ENCODE results near the gene CCDC158.

Gene CCDC158

GRCh38 chr4:76322236-76322635 lies 98.7 kb downstream of the CCDC158 start:
- no peak for TF ChIP-seq ZNF274 (IDR thresholded peaks at IDR 0.05; ENCODE audit: low read depth, low read length)
- H3K4me3 ChIP-seq (ENCODE audit: low read length), result no peak overlapping the region

- TF ChIP-seq ZNF274 (IDR thresholded peaks at IDR 0.05; ENCODE audit: low read depth, low read length), result no peak
- no peak overlapping the region for H3K4me3 ChIP-seq (ENCODE audit: low read length)
Measured at GRCh38 chr4:76316131-76316530, 104.8 kb downstream of the CCDC158 start.

- TF ChIP-seq ZNF274 (IDR thresholded peaks at IDR 0.05; ENCODE audit: low read depth, low read length), result no peak
- no peak overlapping the region for H3K4me3 ChIP-seq (ENCODE audit: low read length)
Measured at GRCh38 chr4:76315267-76315918, 105.5 kb downstream of the CCDC158 start.

GRCh38 chr4:76313547-76313946 lies 107.4 kb downstream of the CCDC158 start:
- no peak for TF ChIP-seq ZNF274 (IDR thresholded peaks at IDR 0.05; ENCODE audit: low read depth, low read length)

GRCh38 chr4:76312457-76312856 lies 108.5 kb downstream of the CCDC158 start:
- no peak for TF ChIP-seq ZNF274 (IDR thresholded peaks at IDR 0.05; ENCODE audit: low read depth, low read length)
- H3K4me3 ChIP-seq (ENCODE audit: low read length), result no peak overlapping the region

More at GRCh38 chr4:76313547-76313946, 107.4 kb downstream of the CCDC158 start:
- H3K4me3 ChIP-seq (ENCODE audit: low read length), result no peak overlapping the region

- TF ChIP-seq ZNF274 (IDR thresholded peaks at IDR 0.05; ENCODE audit: low read depth, low read length), result no peak
Measured at GRCh38 chr4:76311896-76312331, 109.0 kb downstream of the CCDC158 start.

GRCh38 chr4:76310683-76311082 lies 110.3 kb downstream of the CCDC158 start:
- no peak overlapping the region for H3K4me3 ChIP-seq (ENCODE audit: low read length)
- no peak for TF ChIP-seq ZNF274 (IDR thresholded peaks at IDR 0.05; ENCODE audit: low read depth, low read length)

More at GRCh38 chr4:76311896-76312331, 109.0 kb downstream of the CCDC158 start:
- no peak overlapping the region for H3K4me3 ChIP-seq (ENCODE audit: low read length)

- TF ChIP-seq ZNF274 (IDR thresholded peaks at IDR 0.05; ENCODE audit: low read depth, low read length), result no peak
- no peak overlapping the region for H3K4me3 ChIP-seq (ENCODE audit: low read length)
Measured at GRCh38 chr4:76309939-76310550, 110.9 kb downstream of the CCDC158 start.

GRCh38 chr4:76308548-76308947 lies 112.4 kb downstream of the CCDC158 start:
- H3K4me3 ChIP-seq (ENCODE audit: low read length), result no peak overlapping the region
- no peak for TF ChIP-seq ZNF274 (IDR thresholded peaks at IDR 0.05; ENCODE audit: low read depth, low read length)

- no peak for TF ChIP-seq ZNF274 (IDR thresholded peaks at IDR 0.05; ENCODE audit: low read depth, low read length)
- no peak overlapping the region for H3K4me3 ChIP-seq (ENCODE audit: low read length)
Measured at GRCh38 chr4:76307660-76308014, 113.3 kb downstream of the CCDC158 start.

- peak overlapping the region; percentile 60; the same call in 1 of the 2 replicates for H3K4me3 ChIP-seq (ENCODE audit: low read length)
Measured at GRCh38 chr4:76306882-76307659, 113.9 kb downstream of the CCDC158 start.

GRCh38 chr4:76305971-76306881 lies 114.7 kb downstream of the CCDC158 start, which contains the start of gene STBD1:
TSS of gene STBD1 (plus strand) at chr4:76306733. CDS start at chr4:76306770, 37 bp downstream.
- H3K4me3 ChIP-seq (ENCODE audit: low read length), result peak within 1 kb of the TSS; percentile 60; the same call in 1 of the 2 replicates

More at GRCh38 chr4:76306882-76307659, 113.9 kb downstream of the CCDC158 start:
- no peak for TF ChIP-seq ZNF274 (IDR thresholded peaks at IDR 0.05; ENCODE audit: low read depth, low read length)

GRCh38 chr4:76305033-76305687 lies 115.8 kb downstream of the CCDC158 start:
- H3K4me3 ChIP-seq (ENCODE audit: low read length), result no peak overlapping the region
- TF ChIP-seq ZNF274 (IDR thresholded peaks at IDR 0.05; ENCODE audit: low read depth, low read length), result no peak

More at GRCh38 chr4:76305971-76306881, 114.7 kb downstream of the CCDC158 start, which contains the start of gene STBD1:
- TF ChIP-seq ZNF274 (IDR thresholded peaks at IDR 0.05; ENCODE audit: low read depth, low read length), result no peak

Data from GM08714 (cell line).